GM19240 (cell line): ENCODE data around the gene ABHD2.

Experiments
- DNase-seq: peaks from one replicate; pipeline ENCODE4 v3.0.0; 2011; ENCODE audit warnings: low spot score; ENCODE audit not compliant: insufficient read length

ABHD2 gene

DNA sequence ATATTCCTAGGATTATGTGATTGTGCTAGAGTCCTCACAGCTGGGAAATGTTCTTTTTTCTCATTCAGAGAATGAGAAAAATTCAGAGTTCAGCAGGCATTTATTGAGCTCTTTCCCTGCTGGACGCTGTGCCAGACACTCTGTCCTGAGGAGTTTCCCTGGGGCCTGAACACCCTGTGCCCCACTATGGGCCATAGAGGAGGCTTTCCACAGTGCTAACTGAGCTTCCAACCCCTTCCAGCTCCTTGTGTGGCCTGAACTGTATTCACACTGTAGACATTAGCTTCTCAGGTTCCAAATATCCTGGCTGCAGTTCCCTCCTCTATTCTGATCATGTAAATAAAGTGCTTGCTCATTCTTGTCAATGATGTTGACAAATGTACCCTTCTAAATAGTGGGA, 10.0 kb downstream of the ABHD2 start:
- DNase-seq, result no peak

DNA sequence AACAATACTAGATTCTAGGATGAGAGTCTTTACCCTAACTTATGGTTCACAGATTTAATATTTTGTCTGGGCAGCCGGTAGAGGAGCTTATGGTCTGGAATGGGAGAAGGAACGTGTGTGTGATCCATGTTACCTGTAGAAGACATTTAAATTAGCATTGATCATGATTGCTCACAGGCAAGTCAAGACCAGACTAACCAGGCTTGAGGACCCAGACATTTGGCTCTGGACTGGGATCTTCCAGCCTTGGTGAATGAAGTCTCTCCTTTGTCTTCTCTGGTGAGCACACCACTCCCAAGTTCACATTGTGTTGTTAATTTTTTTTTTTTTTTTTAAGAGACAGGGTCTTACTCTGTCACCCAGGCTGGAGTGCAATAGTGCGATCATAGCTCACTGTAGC, 11.7 kb downstream of the ABHD2 start:
- DNase-seq, result no peak

DNA sequence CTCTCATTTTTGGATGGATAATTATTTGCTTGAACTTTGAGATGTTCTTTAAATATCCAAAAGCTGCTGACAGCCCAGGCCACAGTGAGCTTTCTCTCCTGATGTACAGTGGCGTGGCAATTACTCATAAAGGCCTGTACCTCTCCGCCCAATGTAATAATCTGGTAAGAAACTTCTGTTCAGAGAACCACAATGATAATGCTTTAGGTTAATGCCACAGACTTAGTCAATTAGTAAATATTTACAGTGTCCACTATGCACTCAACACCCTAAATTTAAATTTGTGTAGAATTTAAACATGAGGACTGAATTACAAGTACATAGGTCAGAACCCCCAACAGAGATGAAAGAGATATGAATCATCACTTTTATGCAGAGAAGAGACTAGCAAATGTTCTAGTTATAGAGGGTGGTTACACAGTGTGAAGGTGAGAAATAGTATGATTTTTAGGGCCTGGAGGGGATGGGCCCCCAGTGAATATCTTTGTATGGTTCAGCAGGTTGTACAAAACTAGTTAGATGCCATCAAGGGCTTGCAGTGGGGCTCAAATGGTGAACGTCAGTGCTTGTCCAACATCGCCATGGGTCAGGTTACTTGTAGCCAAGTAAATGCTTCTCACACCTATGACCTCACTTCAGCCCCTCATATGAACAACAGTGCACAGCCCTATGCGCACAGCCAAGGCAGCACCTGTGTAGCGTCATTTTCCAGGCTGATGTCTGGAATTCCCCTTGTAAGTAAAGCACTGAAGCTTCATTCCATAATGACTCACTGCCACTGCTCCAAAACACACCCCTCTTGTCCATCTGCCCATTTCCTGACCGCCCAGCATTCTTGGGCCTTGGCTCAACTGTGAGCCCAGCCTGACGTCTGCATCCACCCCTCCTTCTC, 13.3 kb downstream of the ABHD2 start:
- no peak for DNase-seq

DNA sequence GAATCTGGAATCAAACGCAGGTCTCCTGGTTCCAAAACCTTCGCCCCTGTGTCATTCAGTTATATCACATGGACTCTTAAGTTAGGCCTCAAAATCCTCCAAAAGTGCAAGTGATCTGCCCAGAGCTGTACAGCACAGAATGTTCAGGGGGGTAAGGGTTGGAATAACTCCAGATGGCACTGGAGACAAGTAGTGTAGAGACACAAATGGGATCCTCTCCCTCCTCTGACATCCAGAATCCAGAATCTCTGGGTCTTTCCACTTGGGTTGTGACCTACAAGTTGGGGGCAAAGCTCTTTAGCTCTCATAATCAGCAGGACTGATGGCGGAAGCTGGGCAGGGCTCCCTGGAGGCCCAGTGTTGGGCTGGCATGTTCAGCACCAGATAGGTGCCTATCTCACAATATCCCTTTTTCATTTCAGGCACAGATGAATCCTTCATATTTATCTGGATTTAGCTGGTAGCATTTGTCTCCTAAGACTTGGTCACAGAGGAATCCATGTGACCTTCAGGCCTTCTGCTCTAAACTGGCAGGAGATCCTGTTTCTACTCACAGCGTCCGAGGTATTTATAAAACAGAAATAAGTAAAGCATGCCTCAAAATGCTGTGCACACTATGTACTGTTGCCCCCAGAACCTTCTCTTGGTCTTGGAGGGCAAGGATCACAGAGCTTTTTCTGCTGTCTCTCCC, 15.4 kb downstream of the ABHD2 start:
- DNase-seq, result no peak

DNA sequence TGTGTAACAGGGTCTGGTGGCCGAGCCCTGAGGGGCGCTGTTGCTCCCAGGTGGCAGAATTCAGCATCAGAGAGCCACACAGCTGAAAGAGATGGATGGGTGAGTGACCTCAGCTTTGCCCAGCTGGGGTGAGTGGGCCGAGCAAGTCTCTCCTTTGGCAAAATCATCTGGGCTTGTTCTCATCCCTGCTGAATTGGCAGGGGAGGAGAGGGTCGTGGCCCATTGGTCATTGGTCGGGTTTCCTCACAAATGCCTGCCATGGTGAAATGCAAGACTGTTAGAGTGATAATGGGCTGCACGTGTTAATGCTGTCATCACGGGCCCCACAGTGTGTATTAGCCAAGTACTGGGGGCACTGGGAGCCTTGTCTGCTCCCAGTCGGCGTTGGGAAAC, 15.9 kb downstream of the ABHD2 start:
- DNase-seq, result no peak

DNA sequence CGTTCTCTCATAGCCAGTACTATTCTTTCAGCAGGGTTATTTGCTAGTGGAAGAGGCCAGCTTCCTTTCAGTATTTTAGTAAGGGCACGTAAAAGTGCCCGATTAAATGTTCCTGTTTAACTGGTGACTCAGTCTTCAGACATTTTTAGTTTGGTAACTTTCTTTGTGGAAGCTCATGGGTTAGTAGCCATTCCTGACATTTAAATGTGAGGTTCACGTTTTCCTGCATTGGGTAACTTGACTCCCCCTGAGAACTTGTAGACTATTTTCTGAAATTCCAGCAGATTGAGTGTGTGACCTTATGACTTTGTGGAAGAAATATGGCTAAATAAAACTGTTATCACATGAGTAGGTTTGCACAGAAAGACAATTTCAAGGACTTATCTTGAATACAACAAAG, 16.9 kb downstream of the ABHD2 start:
- DNase-seq, result no peak

DNA sequence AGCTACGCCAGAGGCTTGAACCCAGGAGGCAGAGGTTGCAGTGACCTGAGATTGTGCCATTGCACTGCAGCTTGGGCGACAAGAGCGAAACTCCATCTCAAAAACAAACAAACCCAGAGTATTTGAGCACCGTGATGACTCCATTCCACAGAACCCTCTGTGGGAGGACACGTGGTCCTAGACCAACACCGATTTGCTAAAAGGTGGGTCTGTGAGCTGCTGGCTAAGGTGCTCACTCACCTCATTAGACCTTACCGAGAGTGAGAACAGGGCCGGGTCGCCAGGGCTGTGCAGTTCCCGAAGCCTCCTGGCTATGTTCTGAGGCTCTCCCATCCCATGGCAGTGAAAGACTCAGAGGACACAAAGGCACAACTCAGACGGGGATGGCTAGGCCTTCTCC, 17.9 kb downstream of the ABHD2 start:
- no peak for DNase-seq

DNA sequence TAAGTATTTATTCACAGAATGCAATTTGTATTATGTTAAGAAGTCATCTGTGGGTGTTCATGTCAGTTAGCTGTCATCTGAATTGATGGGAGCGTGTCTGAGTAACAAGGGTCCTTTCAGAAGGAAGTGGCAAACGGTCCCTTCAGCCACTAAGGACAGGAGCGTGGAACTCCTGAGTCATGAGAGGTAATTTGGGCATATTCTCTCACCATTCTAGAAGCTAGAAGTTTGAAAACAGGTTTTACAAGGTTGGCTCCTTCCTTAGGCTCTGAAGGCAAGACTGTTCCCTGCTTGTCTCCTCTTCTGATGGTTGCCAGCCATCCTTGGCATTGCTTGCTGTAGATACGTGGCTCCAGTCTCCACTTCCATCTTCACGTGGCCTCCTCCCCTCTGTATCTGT, 19.7 kb downstream of the ABHD2 start:
- DNase-seq, result no peak

DNA sequence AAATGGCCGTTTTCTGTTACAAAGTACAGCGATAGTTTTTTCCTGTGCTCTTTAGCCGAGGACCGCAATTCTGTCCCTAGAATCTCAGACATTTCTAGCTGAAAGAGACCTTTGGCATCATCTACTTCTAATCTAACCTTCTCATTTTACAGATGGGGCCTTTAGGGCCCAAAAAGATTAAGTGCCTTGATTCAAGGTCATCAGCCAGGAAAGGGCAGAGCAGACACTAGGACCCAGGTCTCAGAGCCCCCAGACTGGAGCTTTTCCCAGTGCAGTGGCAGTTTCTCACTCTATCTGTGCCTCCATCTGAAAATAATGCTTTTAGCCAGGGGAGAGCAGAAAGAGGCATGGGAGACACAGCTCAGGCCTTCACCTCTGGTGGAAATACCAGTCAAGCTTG, 20.6 kb downstream of the ABHD2 start:
- DNase-seq, result no peak

DNA sequence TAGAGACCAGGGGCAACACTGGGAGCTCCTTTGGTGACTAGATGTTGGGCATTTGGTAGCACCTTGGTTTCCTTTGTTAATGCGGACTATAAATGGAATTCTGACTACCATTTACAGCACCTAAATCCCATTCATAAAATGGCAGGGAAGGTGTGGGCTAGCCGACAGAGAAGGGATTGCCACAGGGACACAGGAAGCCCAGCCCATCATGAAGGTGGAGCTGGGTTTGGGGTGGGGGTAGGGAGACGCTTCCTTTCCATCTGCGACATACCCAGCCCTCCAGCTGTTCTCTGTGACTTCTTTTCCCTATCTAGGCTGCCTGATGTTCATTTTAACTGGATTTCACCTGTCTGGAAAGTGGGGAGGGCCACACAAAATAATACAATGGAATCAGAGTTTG, 21.0 kb downstream of the ABHD2 start:
- no peak for DNase-seq

DNA sequence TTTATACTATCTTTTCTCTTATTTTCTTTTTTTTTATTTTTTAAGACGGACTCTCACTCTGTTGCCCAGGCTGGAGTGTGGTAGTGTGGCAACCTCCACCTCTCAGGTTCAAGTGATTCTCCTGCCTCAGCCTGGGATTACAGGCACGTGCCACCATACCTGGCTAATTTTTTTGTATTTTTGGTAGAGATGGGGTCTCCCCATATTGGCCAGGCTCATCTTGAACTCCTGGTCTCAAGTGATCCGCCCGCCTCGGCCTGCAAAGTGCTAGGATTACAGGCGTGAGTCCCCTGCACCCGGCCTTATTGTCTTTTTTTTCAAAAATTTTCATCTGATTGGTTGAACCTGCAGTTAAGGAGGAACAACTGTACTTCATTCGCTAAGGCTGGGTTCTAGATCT, 21.8 kb downstream of the ABHD2 start:
- no peak for DNase-seq

DNA sequence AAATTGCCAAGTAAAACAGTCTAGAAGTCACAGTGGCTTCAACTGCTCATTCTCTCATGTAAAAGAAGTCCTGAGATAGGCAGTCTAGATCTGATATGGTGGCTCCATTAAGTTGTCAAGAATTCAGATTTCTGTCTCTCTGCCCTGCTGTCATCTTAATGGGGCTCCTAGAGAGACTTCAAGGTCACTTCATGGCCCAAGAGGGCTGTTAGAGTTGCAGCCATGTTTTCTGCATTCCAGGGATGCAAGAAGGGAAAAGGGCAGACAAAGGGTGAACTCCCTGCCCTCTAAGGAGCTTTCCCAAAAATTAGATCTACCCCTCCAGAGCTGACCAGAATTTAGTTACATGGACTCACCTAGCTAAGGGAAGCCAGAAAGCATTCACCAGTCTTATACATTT, 23.1 kb downstream of the ABHD2 start:
- no peak for DNase-seq

DNA sequence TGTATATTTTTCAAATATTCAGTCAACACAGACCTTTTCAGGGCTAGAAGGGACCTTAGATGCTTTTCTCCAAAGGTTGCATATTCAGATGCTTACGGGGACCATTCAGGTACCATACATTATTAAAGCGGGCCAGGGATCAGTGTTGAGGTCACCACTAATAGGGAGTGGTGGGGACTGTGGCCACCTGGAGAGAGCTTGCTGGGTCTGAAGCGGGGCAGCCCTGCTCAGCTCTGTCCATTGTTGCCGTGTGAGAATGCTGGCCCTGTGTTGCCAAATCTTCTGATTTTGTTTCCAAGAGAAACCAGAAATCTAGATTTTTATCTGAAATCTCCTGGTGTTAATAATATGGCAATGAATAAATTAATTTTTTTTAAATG, 23.7 kb downstream of the ABHD2 start:
- no peak for DNase-seq

DNA sequence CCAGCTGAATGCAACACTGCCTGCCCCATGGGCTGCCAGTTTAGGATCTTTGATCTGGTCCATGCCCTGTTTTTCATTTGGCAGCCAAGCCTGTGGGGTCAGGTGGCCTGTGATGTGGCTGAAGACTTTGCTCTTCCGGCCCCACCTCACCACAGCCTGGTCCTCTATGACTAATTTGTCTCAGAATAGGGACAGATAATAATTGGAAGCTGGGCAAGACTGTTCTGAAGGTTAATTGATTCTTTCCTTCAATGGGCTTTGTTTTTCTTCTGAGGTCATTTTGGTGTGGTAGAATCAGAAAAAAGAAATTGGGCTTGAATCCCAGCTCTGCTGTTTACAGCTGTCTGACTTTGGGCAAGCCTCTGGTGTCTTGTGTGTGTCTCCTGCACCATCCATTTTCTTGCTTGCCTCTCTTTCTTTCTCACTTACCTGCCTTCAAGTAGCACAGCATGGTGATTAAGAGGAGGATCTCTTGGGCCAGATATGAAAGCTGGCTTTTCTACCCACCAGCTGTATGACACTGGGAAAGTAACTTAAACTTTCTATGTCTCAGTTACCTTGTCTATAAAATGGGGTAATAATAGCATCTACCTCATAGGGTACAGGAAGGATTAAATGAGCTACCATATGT, 24.2 kb downstream of the ABHD2 start:
- peak; percentile 46 for DNase-seq

DNA sequence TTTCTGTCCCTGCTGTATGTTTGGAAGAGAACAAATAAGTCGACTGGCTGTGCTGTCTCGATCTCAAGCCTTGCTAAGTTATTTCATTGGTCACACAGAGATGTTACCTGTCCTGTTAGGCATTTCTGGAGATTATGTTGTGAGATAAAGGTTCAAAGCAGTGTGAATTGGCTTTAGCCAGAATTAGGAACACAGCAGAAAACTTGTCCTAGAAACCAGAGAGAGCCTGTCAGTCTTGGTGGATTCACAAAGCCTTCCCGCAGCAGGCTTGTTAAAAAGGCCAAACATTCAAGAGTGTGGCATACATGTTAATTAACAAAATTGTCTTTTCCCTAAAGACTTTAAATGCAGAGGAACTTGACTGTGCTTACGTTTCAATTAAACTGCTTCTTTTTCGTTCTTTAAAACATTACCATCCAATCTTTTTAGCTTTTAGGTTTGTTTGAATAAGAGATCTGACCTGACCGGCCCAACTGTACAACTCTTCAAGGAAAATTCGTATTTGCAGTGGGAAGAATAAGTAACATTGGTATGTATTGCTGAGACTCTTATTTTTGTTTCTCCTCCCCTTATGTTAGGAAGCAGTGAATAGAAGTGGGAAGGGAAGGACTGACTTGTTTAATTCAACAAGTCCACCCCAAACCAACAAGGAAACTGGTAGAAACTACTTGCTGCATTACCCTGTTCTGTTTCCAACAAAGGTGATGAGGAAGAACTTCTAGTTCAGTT, 25.2 kb downstream of the ABHD2 start:
- no peak for DNase-seq

DNA sequence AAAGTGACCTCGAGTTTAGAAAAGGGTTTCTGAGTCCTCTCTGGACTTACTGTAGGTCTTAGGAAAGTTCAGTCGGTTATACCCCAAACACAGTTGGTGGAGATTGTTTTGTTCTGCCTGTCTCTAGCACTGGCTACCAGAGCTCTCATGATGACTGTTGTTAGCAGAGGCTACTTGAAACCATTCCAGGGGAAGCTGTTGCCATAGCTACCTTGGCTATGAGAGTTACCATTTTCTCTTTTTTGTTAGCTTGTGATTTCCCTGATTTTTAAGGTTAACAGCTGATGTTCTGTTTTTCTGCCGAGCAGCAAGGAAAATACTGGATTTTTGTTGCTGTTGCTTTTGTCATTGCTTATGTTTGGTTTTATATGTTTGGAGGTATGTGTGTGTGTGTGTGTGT, 26.7 kb downstream of the ABHD2 start:
- no peak for DNase-seq

DNA sequence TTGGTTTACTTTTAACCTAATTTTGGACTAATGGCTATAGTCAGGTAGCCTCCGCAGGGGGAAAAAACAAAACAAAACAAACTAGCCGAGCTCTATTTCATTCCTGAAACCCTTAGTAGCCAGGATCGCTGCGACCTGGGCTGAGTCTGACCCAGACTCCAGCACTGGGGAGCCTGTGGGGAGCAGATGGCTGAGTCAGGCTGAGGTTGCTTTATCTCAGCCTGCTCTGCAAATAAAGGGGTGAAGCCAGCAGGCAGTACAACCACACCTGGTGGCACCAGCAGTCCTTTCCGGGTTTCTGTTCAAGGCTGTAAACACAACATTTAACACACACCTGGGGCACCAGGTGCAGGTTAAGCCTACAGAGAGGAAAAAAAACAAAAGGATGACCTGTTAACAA, 27.3 kb downstream of the ABHD2 start:
- DNase-seq, result no peak

DNA sequence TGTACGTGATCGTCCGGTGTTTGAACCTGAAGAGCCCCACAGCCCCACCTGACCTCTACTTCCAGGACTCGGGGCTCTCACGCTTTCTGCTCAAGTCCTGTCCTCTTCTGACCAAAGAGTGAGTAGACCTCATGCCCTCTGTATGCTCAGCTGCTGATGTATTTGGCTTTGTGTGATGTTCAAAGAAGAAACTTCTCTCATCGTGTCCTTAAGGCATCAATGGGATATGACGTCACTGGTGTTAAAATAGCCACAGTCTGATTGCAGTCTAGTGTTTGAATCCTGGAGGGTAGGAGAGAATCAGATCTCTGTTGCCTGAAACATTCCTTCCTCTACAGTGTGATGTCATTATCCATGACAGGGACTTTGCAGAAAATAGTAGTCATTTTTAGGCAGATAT, 28.1 kb downstream of the ABHD2 start:
- DNase-seq, result no peak

DNA sequence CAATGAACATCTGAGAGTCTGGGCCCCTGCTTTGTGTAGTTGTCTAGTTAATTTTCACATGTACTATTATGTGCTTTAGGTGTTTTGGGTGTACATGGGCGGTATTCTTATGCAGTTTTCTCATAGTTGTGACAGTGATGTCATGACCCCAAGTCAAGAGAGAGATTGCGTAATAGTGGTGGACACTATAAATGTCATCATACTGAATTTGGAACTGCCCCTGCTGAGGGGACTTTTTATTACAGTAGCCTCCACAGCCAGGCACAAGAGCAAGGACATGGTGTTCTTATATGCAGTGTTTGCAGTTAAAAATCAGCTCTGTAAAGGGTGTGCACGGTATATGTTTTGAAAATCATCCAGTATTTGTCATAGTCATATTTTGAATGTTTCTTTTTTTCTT, 29.5 kb downstream of the ABHD2 start:
- no peak for DNase-seq

DNA sequence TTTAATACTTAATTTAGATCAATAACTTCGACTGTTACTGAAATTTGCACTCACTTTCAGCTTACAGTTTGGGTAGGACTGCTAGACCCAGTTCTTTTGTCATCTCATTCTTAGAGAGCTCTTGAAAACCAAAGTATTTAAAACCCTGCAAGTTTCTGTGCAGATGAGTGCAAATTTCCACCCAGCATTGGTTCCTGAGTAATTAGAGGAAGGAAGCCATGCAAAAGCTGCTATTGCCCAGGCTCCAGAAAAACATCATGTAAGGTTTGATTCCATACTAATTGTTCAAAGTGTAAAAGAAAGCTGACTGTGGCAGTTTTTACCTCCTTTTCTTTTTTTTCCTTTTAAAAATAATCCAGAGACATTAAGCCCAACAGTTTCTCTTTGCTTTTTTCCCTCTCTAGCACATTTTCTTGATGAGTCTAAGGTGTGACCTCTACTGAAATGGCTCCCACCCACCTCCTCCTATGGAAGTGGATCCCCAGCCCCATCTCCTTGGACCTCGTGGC, 30.3 kb downstream of the ABHD2 start:
- DNase-seq, result no peak
